Kidney (tissue), 14 donors: ENCODE data around the gene COLGALT1. TPM values are rescaled to one million over a fixed set of nuclear protein-coding genes. Genes with fewer than 3 reads are reported as not detected.

Experiments
- DNase-seq, 5 donors: peaks; one replicate each; pipeline ENCODE4 v3.0.0-alpha.2; 2013 to 2020
- FAIRE-seq: peaks from 2 replicates; lab custom pipeline; 2012; peaks lifted over from hg19 to GRCh38; lab: Jason Lieb, UNC
- H3K27ac ChIP-seq, 2 donors: one replicate each; pipeline ENCODE4 v1.7.0; 2013; ENCODE audit warnings: low read depth in 2 of 2, low read length in 2 of 2, inconsistent platforms in 1 of 2
- H3K27me3 ChIP-seq: one replicate; pipeline ENCODE4 v1.7.1; 2013; ENCODE audit warnings: low read length, inconsistent platforms; ENCODE audit not compliant: control insufficient read depth, insufficient read depth
- H3K36me3 ChIP-seq, 3 donors: one replicate each; pipeline versions ENCODE4 v1.7.0 to v1.7.1; 2013; ENCODE audit warnings: low read length in 3 of 3, control low read depth in 1 of 3, inconsistent platforms in 1 of 3; ENCODE audit not compliant: insufficient read depth in 3 of 3, control insufficient read depth in 2 of 3
- H3K4me1 ChIP-seq, 3 donors: one replicate each; pipeline versions ENCODE4 v1.7.0 to v1.7.1; 2013; ENCODE audit warnings: low read length in 3 of 3, inconsistent platforms in 1 of 3, low read depth in 1 of 3; ENCODE audit not compliant: control insufficient read depth in 2 of 3, insufficient read depth in 2 of 3
- H3K4me3 ChIP-seq, 3 donors: one replicate each; pipeline versions ENCODE4 v1.7.0 to v1.8.1; 2013; ENCODE audit warnings: low read length in 3 of 3, control low read depth in 1 of 3, inconsistent platforms in 1 of 3
- H3K9ac ChIP-seq, 3 donors: one replicate each; pipeline versions ENCODE4 v1.7.0 to v1.7.1; 2013; ENCODE audit warnings: low read length in 3 of 3, control low read depth in 1 of 3, inconsistent platforms in 1 of 3
- H3K9me3 ChIP-seq, 3 donors: one replicate each; pipeline versions ENCODE4 v1.7.0 to v1.7.1; 2013; ENCODE audit warnings: low read length in 3 of 3, control low read depth in 1 of 3, inconsistent platforms in 1 of 3; ENCODE audit not compliant: control insufficient read depth in 2 of 3, insufficient read depth in 1 of 3
- CTCF ChIP-seq: IDR thresholded peaks from 3 replicates; pipeline ENCODE4 v1.5.1; 2012; ENCODE audit warnings: mild to moderate bottlenecking, moderate library complexity, borderline replicate concordance; ENCODE audit not compliant: insufficient read depth; ENCODE audit errors: extremely low read depth
- intact Hi-C: fragments of 100-400 bp; cut with DNase I; formaldehyde crosslinking; loops from one replicate; pipeline ENCODE4 v1.11.1; 2022
- polyA plus RNA-seq: library from polyadenylated mRNA; stranded (reverse); fragments of 350-450 nt; fragmentation: Illumina TruSeq; extraction: RNeasy Lipid Tissue Mini Kit (QIAGEN cat#74804); gene quantifications from one replicate; pipeline ENCODE4 v1.2.3, GENCODE V29; 2014; ENCODE audit warnings: low read depth, low replicate concordance; ENCODE audit not compliant: insufficient read depth
- total RNA-seq: library from RNA; stranded (reverse); fragmentation: NEBNext Ultra II Directional; extraction: Animal tissue kit (Norgen Biotek cat#: 25700); gene quantifications from one replicate; pipeline ENCODE4 v1.2.1, GENCODE V29; 2021
- donor health status: control.
- donor health status: control.
- donor health status: control.
- donor health status: control.
- donor health status: control.
- donor health status: DM: yes; HTN: yes; CAD: no.
- donor health status: Normal renal cell carcinoma (clear cell type).

The COLGALT1 gene
- total and polyA plus RNA-seq, 2 donors from 2014 or later, result 23.6 to 66.2 TPM

GRCh38 chr19:17560205-17560595 lies 4.8 kb downstream of the COLGALT1 start:
- H3K4me1 ChIP-seq, result peaks cover 0 to 3% (median 0%) of the 10 kb centered on the region in 3 donors
- DNase-seq (no peak), FAIRE-seq (no peak)
- H3K27ac ChIP-seq, result no peak overlapping the region
- intact Hi-C loops, result no loop called here
- no peaks in the 10 kb centered on the region for H3K36me3 ChIP-seq
- H3K4me3 ChIP-seq, result no peak overlapping the region
- H3K9me3 ChIP-seq, result no peaks in the 10 kb centered on the region
- TF ChIP-seq CTCF, result no peak
- no peak overlapping the region for H3K9ac ChIP-seq
- H3K27me3 ChIP-seq, result no peaks in the 10 kb centered on the region

- H3K4me3 ChIP-seq, result no peak overlapping the region
- H3K9ac ChIP-seq, result no peak overlapping the region
- no peaks in the 10 kb centered on the region for H3K27me3 ChIP-seq
- H3K9me3 ChIP-seq, result no peaks in the 10 kb centered on the region
- intact Hi-C loops, result no loop called here
- no peaks in the 10 kb centered on the region for H3K4me1 ChIP-seq
- no peak for FAIRE-seq
- TF ChIP-seq CTCF, result no peak
- peaks cover 0 to 3% (median 0%) of the 10 kb centered on the region in 3 donors for H3K36me3 ChIP-seq
- DNase-seq, result no peak
- no peak overlapping the region for H3K27ac ChIP-seq
Measured at GRCh38 chr19:17562097-17562496, 6.6 kb downstream of the COLGALT1 start.

GRCh38 chr19:17562561-17562960 lies 7.1 kb downstream of the COLGALT1 start:
- peaks cover 0 to 4% (median 0%) of the 10 kb centered on the region in 3 donors for H3K36me3 ChIP-seq
- no peak overlapping the region for H3K9ac ChIP-seq
- no peak overlapping the region for H3K4me3 ChIP-seq
- H3K27me3 ChIP-seq, result no peaks in the 10 kb centered on the region
- TF ChIP-seq CTCF, result no peak
- H3K9me3 ChIP-seq, result no peaks in the 10 kb centered on the region
- intact Hi-C loops, result no loop called here
- no peaks in the 10 kb centered on the region for H3K4me1 ChIP-seq
- no peak overlapping the region for H3K27ac ChIP-seq
- no peak for DNase-seq
- no peak for FAIRE-seq

- Histone ChIP-seq H3K27me3 (no peaks in the 10 kb centered on the region), H3K4me1 (no peaks in the 10 kb centered on the region), H3K9me3 (no peaks in the 10 kb centered on the region), H3K36me3 (peaks cover 5 to 16% (median 8%) of the 10 kb centered on the region in 3 donors), H3K27ac (no peak overlapping the region), H3K4me3 (no peak overlapping the region), H3K9ac (no peak overlapping the region)
- FAIRE-seq (no peak), DNase-seq (no peak)
- intact Hi-C loops, result no loop called here
- TF ChIP-seq CTCF, result no peak
Measured at GRCh38 chr19:17564781-17565180, 9.3 kb downstream of the COLGALT1 start.
